ENCODE measurements around the gene NOD2. TPM values are rescaled to one million over a fixed set of nuclear protein-coding genes. Genes with fewer than 3 reads are reported as not detected.

Gene NOD2
- total RNA-seq, 2 experiments from 2014 or later: 0.78 to 1.2 TPM

DNA sequence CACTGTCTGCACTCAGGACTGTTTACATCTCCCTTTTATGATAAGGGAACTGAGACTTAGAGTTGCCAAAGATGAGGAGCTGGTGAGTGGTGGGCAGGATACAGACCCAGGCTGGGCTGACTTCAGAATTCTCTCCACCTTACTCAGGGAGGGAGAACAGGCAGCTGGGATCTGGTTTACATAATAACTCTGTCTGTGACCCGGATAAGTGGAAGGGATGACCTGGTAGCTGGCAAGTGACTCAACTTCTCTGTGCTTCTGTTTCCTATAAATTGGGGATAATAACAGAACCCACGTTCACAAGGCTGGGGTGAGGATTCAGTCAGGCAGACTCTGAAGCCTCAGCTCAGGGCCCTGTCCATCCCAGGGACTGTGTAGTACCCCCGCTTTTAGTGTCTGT lies 14.9 kb upstream of the NOD2 start:
- no peak for DNase-seq
- peaks cover 3% of the 10 kb centered on the region for H3K9me3 Mint-ChIP-seq
- H3K27ac Mint-ChIP-seq: peak overlapping the region; percentile 55
- H3K4me3 Mint-ChIP-seq: peak overlapping the region; percentile 40
- peaks cover 53% of the 10 kb centered on the region for H3K4me1 Mint-ChIP-seq
- no peaks in the 10 kb centered on the region for H3K27me3 Mint-ChIP-seq
- H3K36me3 Mint-ChIP-seq: peaks cover 43% of the 10 kb centered on the region

- Mint-ChIP-seq H3K9me3 (no peaks in the 10 kb centered on the region), H3K27ac (peak overlapping the region; percentile 55), H3K4me1 (peaks cover 60% of the 10 kb centered on the region), H3K27me3 (no peaks in the 10 kb centered on the region), H3K4me3 (peak overlapping the region; percentile 83), H3K36me3 (peaks cover 41% of the 10 kb centered on the region)
- DNase-seq: no peak
These were observed 14.1 kb upstream of the NOD2 start for GRCh38 chr16:50679266-50679665.

- Mint-ChIP-seq H3K27ac (peak overlapping the region; percentile 89), H3K9me3 (no peaks in the 10 kb centered on the region), H3K4me3 (peak overlapping the region; percentile 83), H3K4me1 (peaks cover 66% of the 10 kb centered on the region), H3K36me3 (peaks cover 34% of the 10 kb centered on the region), H3K27me3 (no peaks in the 10 kb centered on the region)
- DNase-seq: no peak
These were observed 13.5 kb upstream of the NOD2 start for GRCh38 chr16:50679676-50680555.

DNA sequence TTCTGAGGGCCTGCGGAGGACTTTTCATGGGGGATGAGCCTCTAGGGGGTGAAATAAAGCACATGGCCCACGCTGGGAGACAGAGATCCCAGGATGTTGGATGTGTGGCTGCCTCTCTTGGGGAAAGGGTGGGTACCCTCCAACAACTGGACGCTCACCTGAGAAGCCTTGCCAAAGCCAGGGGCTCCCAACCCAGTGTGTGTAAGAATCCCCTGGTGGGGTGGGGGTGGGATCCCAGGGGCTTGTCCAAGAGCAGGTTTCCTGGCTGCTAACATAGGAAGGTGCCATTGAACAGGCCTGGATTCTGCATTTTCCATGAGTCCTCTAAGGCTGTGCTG lies 12.9 kb upstream of the NOD2 start:
- Mint-ChIP-seq H3K27ac (peak overlapping the region; percentile 89), H3K4me3 (peak overlapping the region; percentile 83), H3K36me3 (peaks cover 28% of the 10 kb centered on the region), H3K9me3 (no peaks in the 10 kb centered on the region), H3K27me3 (no peaks in the 10 kb centered on the region), H3K4me1 (peaks cover 73% of the 10 kb centered on the region)
- no peak for DNase-seq

GRCh38 chr16:50681021-50681885 lies 12.2 kb upstream of the NOD2 start, which contains the start of gene SNX20:
Gene SNX20, minus strand, starts transcription at chr16:50681312. Its CDS starts 3,786 bp downstream, at chr16:50677526.
- peak; percentile 55 for DNase-seq
- Mint-ChIP-seq H3K27me3 (no peaks in the 10 kb centered on the region), H3K4me3 (peak within 1 kb of the TSS; percentile 83), H3K36me3 (peaks cover 23% of the 10 kb centered on the region), H3K9me3 (no peaks in the 10 kb centered on the region), H3K4me1 (peaks cover 77% of the 10 kb centered on the region), H3K27ac (peak within 1 kb of the TSS; percentile 89)

DNA sequence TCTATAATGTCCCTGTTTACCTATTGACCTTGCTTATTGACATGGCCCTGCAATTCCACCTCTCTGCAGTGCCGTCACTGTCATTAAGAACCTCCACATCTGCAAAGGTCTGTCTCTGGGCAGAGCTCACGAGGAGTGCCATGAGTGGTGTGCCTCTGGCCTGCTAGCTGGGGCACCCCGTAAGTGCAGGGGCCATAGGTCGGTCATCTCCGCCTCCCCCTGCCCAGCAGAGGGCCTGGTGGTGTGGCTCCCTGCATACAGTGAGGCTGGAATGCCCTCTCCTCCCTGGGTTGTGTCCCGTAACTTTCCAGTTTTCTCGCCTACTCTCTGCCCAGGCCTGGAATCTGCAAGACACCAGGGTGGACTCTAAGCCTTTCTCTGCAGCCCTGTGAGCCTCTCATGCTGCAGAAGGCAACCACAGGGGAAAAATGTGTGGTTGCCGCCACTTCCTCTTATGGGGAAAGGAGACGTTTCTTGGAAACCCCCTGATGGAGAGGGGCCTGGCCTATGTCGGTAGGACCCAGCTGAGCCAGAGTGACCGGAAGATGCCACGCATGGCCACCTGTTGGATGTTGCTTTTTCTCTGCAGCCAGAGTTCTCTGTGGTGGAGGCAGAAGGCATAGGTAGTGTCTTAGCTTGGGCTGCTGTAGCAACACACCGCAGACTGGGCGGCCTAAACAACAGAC lies 9.6 kb upstream of the NOD2 start:
- Mint-ChIP-seq H3K4me3 (peak overlapping the region; percentile 50), H3K36me3 (peaks cover 4% of the 10 kb centered on the region), H3K9me3 (no peaks in the 10 kb centered on the region), H3K4me1 (peaks cover 65% of the 10 kb centered on the region), H3K27ac (peak overlapping the region; percentile 81), H3K27me3 (no peaks in the 10 kb centered on the region)
- peak; percentile 66 for DNase-seq

DNA sequence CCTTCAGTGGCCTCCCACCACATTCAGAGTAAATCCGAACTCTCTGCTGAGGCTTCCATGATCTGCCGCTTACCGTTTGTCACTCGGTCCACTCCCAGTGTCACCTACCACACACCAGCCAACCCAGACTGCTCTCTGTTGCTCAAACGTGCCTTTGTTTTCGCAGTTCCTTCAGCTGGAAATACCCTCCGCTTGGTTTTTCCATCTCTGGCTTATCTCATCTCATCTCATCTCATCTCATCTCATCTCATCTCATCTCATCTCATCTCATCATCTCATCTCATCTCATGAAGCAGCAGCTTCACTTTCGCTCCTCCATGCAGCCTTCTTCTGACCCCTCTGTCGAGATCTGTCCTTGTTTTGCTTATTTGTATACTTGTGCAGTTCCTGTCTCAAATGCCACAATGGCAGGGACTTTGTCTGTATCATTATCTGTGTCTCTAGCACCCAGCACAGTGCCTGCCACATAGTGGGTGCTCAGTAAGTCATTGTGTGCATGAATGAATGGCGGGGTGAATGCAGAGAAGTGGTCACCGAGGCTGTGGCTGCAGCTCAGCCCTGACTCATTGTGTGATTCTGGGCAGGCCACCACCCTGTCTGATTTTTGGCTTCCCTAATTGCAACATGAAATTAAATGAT lies 8.5 kb upstream of the NOD2 start:
- H3K4me3 Mint-ChIP-seq: peak overlapping the region; percentile 18
- peaks cover 61% of the 10 kb centered on the region for H3K4me1 Mint-ChIP-seq
- no peaks in the 10 kb centered on the region for H3K9me3 Mint-ChIP-seq
- H3K36me3 Mint-ChIP-seq: peaks cover 4% of the 10 kb centered on the region
- no peaks in the 10 kb centered on the region for H3K27me3 Mint-ChIP-seq
- peak; percentile 47 for DNase-seq
- peak overlapping the region; percentile 81 for H3K27ac Mint-ChIP-seq

DNA sequence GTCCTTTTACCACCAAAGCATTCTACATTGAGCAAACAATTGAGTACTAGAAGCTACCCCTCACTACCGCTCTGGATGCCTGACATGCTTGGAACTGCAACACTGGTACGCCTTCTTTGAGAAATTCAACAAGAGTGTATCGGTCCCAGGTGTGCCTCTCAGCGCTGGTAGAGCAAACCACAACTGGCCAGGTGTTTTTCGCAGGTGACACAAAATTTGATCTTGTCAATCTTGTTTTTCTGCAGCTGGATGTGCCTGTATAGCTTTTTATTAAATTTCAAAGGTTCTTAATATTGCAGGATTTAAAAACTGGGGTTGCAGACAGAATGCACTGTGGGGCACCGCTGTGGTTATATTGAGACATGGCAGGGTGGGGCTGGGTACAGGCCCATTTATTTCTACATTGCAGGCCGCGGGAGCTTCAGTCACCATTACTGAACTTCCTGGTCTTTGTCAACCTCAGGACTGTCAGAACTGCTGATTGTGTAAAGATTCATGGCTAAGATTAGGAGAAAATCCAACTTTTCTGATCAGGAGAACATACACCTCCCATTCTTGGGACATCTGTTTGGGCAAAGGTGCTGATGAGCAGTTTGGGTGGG lies 7.8 kb upstream of the NOD2 start:
- peaks cover 57% of the 10 kb centered on the region for H3K4me1 Mint-ChIP-seq
- H3K27ac Mint-ChIP-seq: peak overlapping the region; percentile 81
- H3K36me3 Mint-ChIP-seq: peaks cover 4% of the 10 kb centered on the region

DNA sequence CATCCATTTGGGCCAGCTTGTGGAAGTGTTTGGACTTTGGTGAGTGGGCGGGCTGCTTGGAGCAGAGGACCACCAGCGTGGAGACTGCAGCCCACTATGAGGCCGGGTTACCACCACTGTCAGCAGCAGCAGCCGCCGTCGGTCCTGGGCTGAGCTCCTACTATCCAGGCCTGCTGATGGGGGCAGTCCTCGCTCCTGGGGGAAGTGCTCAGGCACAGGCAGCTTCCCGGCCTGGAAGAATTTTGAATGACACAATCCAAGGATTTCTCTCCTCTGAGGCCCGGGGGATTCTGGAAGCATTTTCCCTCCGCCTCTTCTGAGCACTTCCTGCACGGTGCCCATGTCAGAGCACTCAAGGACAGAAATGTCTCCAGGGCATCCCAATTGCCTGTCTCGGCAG lies 5.3 kb upstream of the NOD2 start:
- H3K4me3 Mint-ChIP-seq: no peak overlapping the region
- no peaks in the 10 kb centered on the region for H3K27me3 Mint-ChIP-seq
- H3K36me3 Mint-ChIP-seq: peaks cover 4% of the 10 kb centered on the region
- DNase-seq: no peak
- peaks cover 44% of the 10 kb centered on the region for H3K4me1 Mint-ChIP-seq
- H3K9me3 Mint-ChIP-seq: no peaks in the 10 kb centered on the region
- no peak overlapping the region for H3K27ac Mint-ChIP-seq

More for the DNA sequence above, 7.8 kb upstream of the NOD2 start:
- Mint-ChIP-seq H3K9me3 (no peaks in the 10 kb centered on the region), H3K4me3 (no peak overlapping the region), H3K27me3 (no peaks in the 10 kb centered on the region)
- DNase-seq: no peak

DNA sequence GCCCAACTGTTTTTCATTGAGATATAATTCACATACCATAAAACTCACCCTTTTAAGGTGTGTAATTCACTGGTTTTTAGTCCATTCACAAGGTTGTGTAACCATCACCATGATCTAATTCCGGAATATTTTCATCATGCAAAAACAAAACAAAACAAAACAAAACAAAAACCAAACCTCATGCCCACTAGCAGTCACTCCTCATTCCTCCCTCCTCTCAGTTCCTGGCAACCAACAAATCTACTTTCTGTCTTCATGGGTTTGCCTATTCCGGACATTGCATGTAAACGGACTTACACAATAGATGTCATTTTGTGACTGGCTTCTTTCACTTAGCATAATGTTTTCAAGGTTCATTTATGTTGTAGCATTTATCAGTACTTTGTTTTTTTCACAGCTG lies 4.5 kb upstream of the NOD2 start:
- Mint-ChIP-seq H3K27me3 (peaks cover under 1% of the 10 kb centered on the region), H3K9me3 (no peaks in the 10 kb centered on the region), H3K36me3 (peaks cover 4% of the 10 kb centered on the region), H3K4me1 (peaks cover 37% of the 10 kb centered on the region), H3K4me3 (no peak overlapping the region), H3K27ac (no peak overlapping the region)
- DNase-seq: no peak

DNA sequence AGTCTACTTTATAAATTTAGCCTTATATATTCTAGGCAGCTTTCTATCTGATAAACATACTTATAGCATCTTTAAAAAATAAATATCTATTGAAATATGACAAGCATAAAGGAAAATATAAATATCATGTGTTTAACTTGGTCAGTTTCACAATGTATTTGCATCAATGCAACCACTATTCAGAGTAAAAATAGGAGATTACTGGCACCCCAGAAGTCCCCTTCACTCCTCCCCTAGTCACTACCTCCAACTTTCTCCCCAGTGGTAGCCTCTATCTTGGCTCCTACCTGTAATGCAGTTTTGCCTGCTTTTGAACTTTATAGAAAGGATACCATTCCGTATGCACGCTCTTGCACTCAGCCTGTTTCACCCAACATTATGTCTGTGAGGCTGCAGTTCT lies 3.2 kb upstream of the NOD2 start:
- Mint-ChIP-seq H3K27me3 (peaks cover 11% of the 10 kb centered on the region), H3K27ac (no peak overlapping the region), H3K36me3 (no peaks in the 10 kb centered on the region), H3K9me3 (no peaks in the 10 kb centered on the region), H3K4me3 (no peak overlapping the region), H3K4me1 (peaks cover 31% of the 10 kb centered on the region)
- DNase-seq: no peak

- Mint-ChIP-seq H3K27me3 (peaks cover 11% of the 10 kb centered on the region), H3K4me3 (peak overlapping the region; percentile 60), H3K36me3 (no peaks in the 10 kb centered on the region), H3K9me3 (no peaks in the 10 kb centered on the region), H3K27ac (no peak overlapping the region), H3K4me1 (peaks cover 34% of the 10 kb centered on the region)
- no peak for DNase-seq
These were observed 785 bp upstream of the NOD2 start for GRCh38 chr16:50692644-50692998.

DNA sequence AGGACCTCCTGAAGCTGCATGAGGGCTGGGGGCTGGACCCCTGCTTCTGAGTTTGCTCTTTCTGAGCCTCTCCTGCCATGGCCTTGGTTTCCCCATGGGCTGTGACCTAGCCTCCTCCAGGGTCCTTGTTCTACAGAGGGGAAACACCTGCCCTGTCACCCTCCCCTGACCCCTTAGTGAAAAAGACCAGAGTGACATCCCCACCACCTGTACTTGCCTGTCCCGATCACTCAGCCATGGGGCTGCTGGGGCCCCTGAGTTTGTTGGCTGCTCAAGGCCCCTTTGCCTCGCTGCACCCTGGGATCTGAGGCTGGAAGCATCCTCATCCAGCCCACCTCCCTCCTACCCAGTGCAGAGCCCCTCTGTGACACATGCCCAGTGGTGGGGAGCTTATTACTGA lies 800 bp downstream of the NOD2 start:
- peaks cover 11% of the 10 kb centered on the region for H3K27me3 Mint-ChIP-seq
- no peaks in the 10 kb centered on the region for H3K36me3 Mint-ChIP-seq
- H3K4me1 Mint-ChIP-seq: peaks cover 47% of the 10 kb centered on the region
- H3K9me3 Mint-ChIP-seq: no peaks in the 10 kb centered on the region
- H3K27ac Mint-ChIP-seq: no peak overlapping the region
- DNase-seq: no peak
- H3K4me3 Mint-ChIP-seq: peak overlapping the region; percentile 69

Measured in activated naive CD8-positive, alpha-beta T cell treated with anti-CD3 and anti-CD28 coated beads for 36 hours (primary cell).